H1 (cell line): Measurements from ENCODE around the gene SNX33. TPM values are rescaled to one million over a fixed set of nuclear protein-coding genes. Genes with fewer than 3 reads are reported as not detected.

ENCODE experiments used
- ASH2L ChIP-seq: fragments of 200-600, 300-600 bp; sonication (generic); IDR thresholded peaks from one replicate; pipeline ENCODE4 v1.7.1; 2017; ENCODE audit warnings: low read length
- CBX5 ChIP-seq: fragments of 300-800, 300-1000 bp; sonication (generic); IDR thresholded peaks from 2 replicates; pipeline ENCODE4 v1.7.1; 2016; ENCODE audit warnings: antibody characterized with exemption, low read length, low read depth
- CHD1 ChIP-seq: IDR thresholded peaks from 2 replicates; pipeline ENCODE4 v1.6.1; 2012; ENCODE audit warnings: low read depth, low read length, improper control_type of control experiment
- HDAC2 ChIP-seq, 2 experiments: fragments of 300-600 bp in 1 of 2; sonication (generic) in 1 of 2; IDR thresholded peaks; 2 replicates each; pipeline ENCODE4 v1.6.1; 2011 to 2012; ENCODE audit warnings: low read depth in 2 of 2, low read length in 2 of 2, mild to moderate bottlenecking in 2 of 2, moderate library complexity in 2 of 2, borderline replicate concordance in 1 of 2, inconsistent platforms in 1 of 2
- KDM4A ChIP-seq: IDR thresholded peaks from one replicate; pipeline ENCODE4 v1.7.1; 2012; ENCODE audit warnings: low read depth, mild to moderate bottlenecking, moderate library complexity, low read length, inconsistent platforms; ENCODE audit not compliant: severe bottlenecking
- MAFK ChIP-seq: IDR thresholded peaks from 2 replicates; pipeline ENCODE4 v1.6.1; 2012; ENCODE audit warnings: low read depth, mild to moderate bottlenecking, improper control_type of control experiment, low read length
- MAX ChIP-seq: IDR thresholded peaks from 2 replicates; pipeline ENCODE4 v1.6.1; 2012; ENCODE audit warnings: inconsistent platforms
- NANOG ChIP-seq: IDR thresholded peaks from 2 replicates; pipeline ENCODE4 v1.6.1; 2011; ENCODE audit warnings: low read length, low read depth, mild to moderate bottlenecking, inconsistent platforms; ENCODE audit not compliant: insufficient read depth, poor library complexity, severe bottlenecking
- RFX5 ChIP-seq: IDR thresholded peaks from 2 replicates; pipeline ENCODE4 v1.6.1; 2011; ENCODE audit warnings: low read depth, low read length, improper control_type of control experiment, borderline replicate concordance
- RNF2 ChIP-seq: fragments of 200-900, 300-1000 bp; sonication (generic); IDR thresholded peaks from 2 replicates; pipeline ENCODE4 v1.7.1; 2016; ENCODE audit warnings: borderline replicate concordance, low read depth, mild to moderate bottlenecking, antibody characterized with exemption, low read length; ENCODE audit not compliant: poor library complexity, severe bottlenecking; ENCODE audit errors: missing control alignments
- RXRA ChIP-seq: IDR thresholded peaks from 2 replicates; pipeline ENCODE4 v1.6.1; 2011; ENCODE audit warnings: low read depth, mild to moderate bottlenecking, low read length, moderate library complexity; ENCODE audit not compliant: insufficient read depth
- SAP30 ChIP-seq: fragments of 300-600 bp; sonication (generic); IDR thresholded peaks from 2 replicates; pipeline ENCODE4 v1.7.1; 2012; ENCODE audit warnings: low read length, moderate library complexity, mild to moderate bottlenecking, inconsistent platforms; ENCODE audit not compliant: insufficient read depth, insufficient replicate concordance
- SIN3A ChIP-seq, 2 experiments: IDR thresholded peaks in 1 of 2; conservative IDR thresholded peaks in 1 of 2; 2 replicates each; pipeline ENCODE4 v1.6.1; 2011 to 2012; ENCODE audit warnings: low read length in 2 of 2, improper control_type of control experiment in 1 of 2, low read depth in 1 of 2, mild to moderate bottlenecking in 1 of 2
- SP1 ChIP-seq: IDR thresholded peaks from 2 replicates; pipeline ENCODE4 v1.6.1; 2011; ENCODE audit warnings: low read depth, low read length
- SP2 ChIP-seq: IDR thresholded peaks from 2 replicates; pipeline ENCODE4 v1.6.1; 2012; ENCODE audit warnings: mild to moderate bottlenecking, low read length, inconsistent platforms
- SP4 ChIP-seq: IDR thresholded peaks from 2 replicates; pipeline ENCODE4 v1.6.1; 2012; ENCODE audit warnings: low read length, inconsistent platforms
- TBP ChIP-seq: IDR thresholded peaks from 2 replicates; pipeline ENCODE4 v1.6.1; 2011; ENCODE audit warnings: low read depth, low read length, improper control_type of control experiment
- polyA plus RNA-seq, 7 experiments: library from polyadenylated mRNA; depleted of rRNA in 3 of 7; stranded (reverse) in 5 of 7; unstranded in 2 of 7; fragments of >200 nt in 5 of 7; fragments of 200-250 nt in 2 of 7; gene quantifications; 1 replicate in 5 of 7; 2 replicates in 1 of 7; 4 replicates in 1 of 7; pipeline versions ENCODE4 v1.2.1 to v1.2.3, GENCODE V29; 2011 to 2013; ENCODE audit warnings: missing spikeins in 2 of 7, mixed read lengths in 2 of 7
- total RNA-seq: library from RNA; stranded (reverse); fragmentation: NEBNext Ultra II Directional; extraction: Animal tissue kit (Norgen Biotek cat#: 25700); gene quantifications from 2 replicates; pipeline ENCODE4 v1.2.1, GENCODE V29; 2021
- TF ChIP-seq, protein P1 (sequence below): IDR thresholded peaks from 2 replicates; pipeline ENCODE4 v1.6.1; 2012; ENCODE audit warnings: low read length, inconsistent platforms
- TF ChIP-seq, protein P2 (sequence below): IDR thresholded peaks from 2 replicates; pipeline ENCODE4 v1.6.1; 2011; ENCODE audit warnings: low read depth, mild to moderate bottlenecking, low read length; ENCODE audit not compliant: insufficient read depth

SNX33 gene
- total and polyA plus RNA-seq, 2 of the 8 experiments (the other 6 are each of a cell fraction or from before 2014, with no cell fraction given), result 14.3 to 22.9 TPM

GRCh38 chr15:75639709-75640482 is 7.8 kb upstream of the SNX33 start, which contains the start of gene IMP3 (continued):
- TF ChIP-seq MAX (peak; percentile 63), SAP30 (no peak), SP2 (no peak), NANOG (no peak), ASH2L (peak; percentile 61), SP1 (peak; percentile 88; the same call in 1 of the 2 replicates), CBX5 (no peak), CHD1 (no peak), TBP (peak; percentile 94), RFX5 (no peak), SIN3A (conservative IDR thresholded peaks at IDR 0.05 in 1 of 2, IDR thresholded peaks at IDR 0.05 in 1 of 2; ENCODE audit: low read depth in 1 of 2, low read length in 2 of 2) (no peak; a peak in 1 of 4 replicates), KDM4A (peak; percentile 74), RXRA (no peak), HDAC2 (IDR thresholded peaks at IDR 0.05; ENCODE audit: borderline replicate concordance in 1 of 2, low read depth in 2 of 2, low read length in 2 of 2) (no peak; a peak in 1 of 4 replicates), MAFK (no peak), RNF2 (no peak), SP4 (no peak; the same call in 1 of the 2 replicates)
- TF ChIP-seq, protein P1, sequence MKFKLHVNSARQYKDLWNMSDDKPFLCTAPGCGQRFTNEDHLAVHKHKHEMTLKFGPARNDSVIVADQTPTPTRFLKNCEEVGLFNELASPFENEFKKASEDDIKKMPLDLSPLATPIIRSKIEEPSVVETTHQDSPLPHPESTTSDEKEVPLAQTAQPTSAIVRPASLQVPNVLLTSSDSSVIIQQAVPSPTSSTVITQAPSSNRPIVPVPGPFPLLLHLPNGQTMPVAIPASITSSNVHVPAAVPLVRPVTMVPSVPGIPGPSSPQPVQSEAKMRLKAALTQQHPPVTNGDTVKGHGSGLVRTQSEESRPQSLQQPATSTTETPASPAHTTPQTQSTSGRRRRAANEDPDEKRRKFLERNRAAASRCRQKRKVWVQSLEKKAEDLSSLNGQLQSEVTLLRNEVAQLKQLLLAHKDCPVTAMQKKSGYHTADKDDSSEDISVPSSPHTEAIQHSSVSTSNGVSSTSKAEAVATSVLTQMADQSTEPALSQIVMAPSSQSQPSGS, result no peak
- TF ChIP-seq, protein P2, sequence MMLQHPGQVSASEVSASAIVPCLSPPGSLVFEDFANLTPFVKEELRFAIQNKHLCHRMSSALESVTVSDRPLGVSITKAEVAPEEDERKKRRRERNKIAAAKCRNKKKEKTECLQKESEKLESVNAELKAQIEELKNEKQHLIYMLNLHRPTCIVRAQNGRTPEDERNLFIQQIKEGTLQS, result no peak
